SH-SY5Y (cell line): ENCODE data around the gene OR5B2.

Experiments used
- GATA2 ChIP-seq: IDR thresholded peaks from 2 replicates; pipeline ENCODE4 v1.6.1; 2011; ENCODE audit warnings: mild to moderate bottlenecking, low read depth, low read length
- GATA3 ChIP-seq: IDR thresholded peaks from 2 replicates; pipeline ENCODE4 v1.6.1; 2011; ENCODE audit warnings: low read depth, mild to moderate bottlenecking, low read length, moderate library complexity

- no peak for TF ChIP-seq GATA3
- no peak for TF ChIP-seq GATA2
Observed at GRCh38 chr11:58394195-58394594, 33.7 kb downstream of the OR5B2 start.
